IPS DF 4.7 (cell line): ENCODE results near the gene NDFIP1.
"Not testable (repeated sequence)": the region's sequence is repeated elsewhere in the genome, so short reads cannot be mapped to it uniquely, and the experiment has no call there.

Source experiments
- DNase-seq: peaks from one replicate; pipeline ENCODE4 v3.0.0-alpha.2; 2013; ENCODE audit warnings: low spot score; ENCODE audit errors: extremely low read depth

The NDFIP1 gene

DNA sequence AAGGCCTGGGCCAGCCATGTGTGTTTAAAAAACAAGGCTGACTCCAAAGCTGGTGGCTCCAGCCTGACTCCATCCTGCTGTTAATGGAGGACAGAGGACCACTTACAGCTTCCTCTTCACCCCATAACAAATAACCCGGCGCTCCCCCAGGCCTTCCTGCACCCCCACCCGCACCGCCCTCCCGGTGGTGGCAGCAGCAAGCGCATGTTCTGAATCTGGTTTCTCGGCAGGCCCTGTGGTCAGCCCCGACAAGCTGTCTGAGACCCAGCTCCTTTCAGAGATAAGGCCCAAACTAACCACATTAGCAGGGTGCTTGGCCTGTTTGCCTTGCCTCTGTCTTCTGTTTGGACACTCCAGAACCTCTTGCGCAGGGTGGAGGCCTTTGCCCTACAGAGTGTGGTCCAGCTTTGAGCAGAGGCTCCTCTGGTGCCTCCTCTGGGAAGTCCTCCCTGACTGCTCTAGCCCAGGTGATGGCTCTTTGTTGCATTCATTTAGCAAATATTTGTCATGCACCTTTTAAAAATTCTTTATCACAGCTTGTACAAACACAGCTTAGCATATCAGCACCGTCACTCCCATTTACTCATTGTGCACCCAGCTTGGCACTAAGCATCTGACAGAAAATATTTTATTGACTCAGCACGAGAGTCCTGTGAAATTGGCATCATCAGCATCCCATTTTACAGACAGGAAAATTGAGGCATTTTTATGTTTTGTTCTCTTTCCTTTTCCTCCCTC, 78.4 kb downstream of the NDFIP1 start:
- DNase-seq, result no peak

GRCh38 chr5:142188691-142189090, 80.1 kb downstream of the NDFIP1 start:
- DNase-seq, result not testable (repeated sequence)

GRCh38 chr5:142189813-142190212, 81.2 kb downstream of the NDFIP1 start:
- DNase-seq, result no peak

GRCh38 chr5:142191776-142192175, 83.2 kb downstream of the NDFIP1 start:
- DNase-seq, result no peak

DNA sequence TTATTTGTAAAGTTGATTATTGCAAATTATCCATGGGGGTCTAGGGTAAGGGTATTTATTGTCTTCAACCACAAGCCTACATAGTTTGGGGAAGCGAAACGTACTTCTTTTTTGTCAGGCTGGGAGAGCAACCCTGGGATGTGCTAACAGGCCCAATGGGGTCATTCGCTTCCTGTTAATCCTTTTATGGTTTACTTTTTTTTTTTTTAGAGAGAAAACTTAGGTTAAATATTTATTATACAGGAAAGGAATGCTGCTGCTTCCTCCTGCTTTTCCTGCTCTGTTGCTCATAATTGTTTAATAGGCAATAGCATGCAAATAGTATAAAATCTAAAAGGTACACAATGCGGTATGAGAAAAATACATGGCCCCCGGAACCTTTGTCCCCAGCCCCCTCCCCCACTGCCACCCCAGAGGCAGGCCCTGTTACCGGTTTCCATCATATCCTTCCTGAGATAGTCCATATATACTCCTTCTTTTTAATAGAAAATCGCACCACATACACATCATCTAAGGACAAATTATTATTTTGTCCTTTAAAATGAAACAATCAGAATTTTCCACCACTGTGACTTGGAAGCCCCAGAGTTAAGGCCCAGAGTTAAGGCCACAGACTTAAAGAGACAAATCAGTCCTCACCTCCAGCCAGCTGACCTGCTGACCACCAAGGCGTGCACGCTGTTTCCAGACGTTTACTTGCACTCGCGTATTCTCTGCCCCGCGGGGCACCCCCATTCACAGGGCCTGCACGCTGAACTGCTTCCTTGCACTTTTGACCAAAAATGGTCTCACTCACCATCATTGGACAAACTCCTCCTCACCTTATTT, 83.9 kb downstream of the NDFIP1 start:
- no peak for DNase-seq

- no peak for DNase-seq
Observed at GRCh38 chr5:142193114-142193428, 84.5 kb downstream of the NDFIP1 start.

GRCh38 chr5:142197098-142197497, 88.5 kb downstream of the NDFIP1 start:
- no peak for DNase-seq

DNA sequence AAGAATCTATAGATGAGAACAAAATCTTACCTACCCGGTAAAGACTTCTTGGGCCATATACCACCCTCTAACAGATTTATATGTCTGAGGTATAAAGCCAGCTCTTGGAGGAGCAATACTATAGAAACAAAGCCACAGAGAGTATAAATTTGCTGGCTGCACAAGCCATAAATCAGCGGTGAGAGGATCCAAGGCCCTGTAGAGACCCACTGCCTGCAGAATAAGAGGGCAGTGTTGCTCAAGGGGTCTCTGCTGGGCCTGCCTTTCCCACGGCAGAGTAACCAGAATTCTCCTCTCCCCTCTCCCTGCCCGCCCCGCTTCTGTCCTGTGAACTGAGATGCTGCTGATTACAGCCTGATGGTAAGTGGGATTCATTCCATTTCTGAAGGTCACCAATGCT, 89.2 kb downstream of the NDFIP1 start:
- DNase-seq, result no peak

DNA sequence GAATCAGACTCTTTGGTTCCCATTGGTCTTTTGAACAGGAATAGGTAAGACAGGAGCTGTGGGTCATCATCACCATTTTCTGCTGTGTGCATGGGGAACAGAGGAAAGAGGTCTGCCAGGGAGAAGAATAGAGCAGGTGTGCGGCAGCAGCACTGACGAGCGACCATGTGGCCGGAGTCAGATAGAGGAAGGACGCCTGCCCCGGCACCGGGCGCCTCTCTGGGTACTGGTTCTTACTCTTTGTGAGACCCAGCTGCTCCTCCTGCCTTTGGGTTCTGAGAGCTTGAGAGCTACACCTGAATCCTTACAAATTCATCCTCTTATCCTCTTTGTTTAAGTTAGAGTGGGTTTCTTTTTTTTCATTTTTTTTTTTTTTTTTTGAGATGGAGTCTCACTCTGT, 90.8 kb downstream of the NDFIP1 start:
- no peak for DNase-seq

DNA sequence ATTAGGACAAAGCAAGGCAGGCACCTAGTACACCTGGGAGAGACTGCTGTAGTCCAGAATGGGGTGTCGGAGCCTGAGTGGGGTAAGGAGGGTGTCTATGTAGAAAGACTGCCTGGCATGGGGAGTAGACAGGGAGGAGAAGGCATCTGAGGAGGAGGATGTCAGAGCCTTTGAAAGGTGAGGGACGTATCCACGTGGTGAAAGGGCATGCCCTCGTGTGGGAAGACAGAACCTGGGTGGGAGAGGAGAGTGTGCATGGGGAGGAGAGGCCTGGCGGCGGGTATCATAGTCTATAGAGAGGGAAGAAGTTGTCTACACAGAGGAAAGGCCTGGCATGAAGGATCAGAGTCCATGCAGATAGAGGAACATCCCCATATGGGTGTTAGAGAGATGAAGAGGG, 91.8 kb downstream of the NDFIP1 start:
- DNase-seq, result no peak

GRCh38 chr5:142201471-142201887, 92.9 kb downstream of the NDFIP1 start:
- no peak for DNase-seq

GRCh38 chr5:142202282-142202681, 93.7 kb downstream of the NDFIP1 start:
- no peak for DNase-seq
